GM12874 (cell line): Measurements from ENCODE around the gene PSMC4.

Experiments used
- CTCF ChIP-seq: IDR thresholded peaks from 2 replicates; pipeline ENCODE4 v1.5.1; 2011; ENCODE audit warnings: low read depth, mild to moderate bottlenecking, control low read depth, low read length, moderate library complexity; ENCODE audit not compliant: insufficient read depth

PSMC4 gene

DNA sequence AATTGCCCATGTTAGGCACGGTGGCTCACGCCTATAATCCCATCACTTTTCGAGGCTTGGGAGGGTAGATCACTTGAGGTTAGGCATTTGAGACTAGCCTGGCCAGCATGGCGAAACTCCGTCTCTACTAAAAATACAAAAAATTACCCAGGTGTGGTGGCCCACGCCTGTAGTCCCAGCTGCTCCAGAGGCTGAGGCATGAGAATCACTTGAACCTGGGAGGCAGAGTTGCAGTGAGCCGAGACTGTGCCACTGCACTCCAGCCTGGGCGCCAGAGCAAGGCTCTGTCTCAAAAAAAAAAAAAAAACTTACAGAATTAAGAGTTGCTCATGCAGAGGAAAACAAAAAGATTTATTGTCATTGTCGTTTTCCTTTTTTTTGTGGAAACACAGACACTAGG, 3.4 kb upstream of the PSMC4 start:
- no peak for TF ChIP-seq CTCF

DNA sequence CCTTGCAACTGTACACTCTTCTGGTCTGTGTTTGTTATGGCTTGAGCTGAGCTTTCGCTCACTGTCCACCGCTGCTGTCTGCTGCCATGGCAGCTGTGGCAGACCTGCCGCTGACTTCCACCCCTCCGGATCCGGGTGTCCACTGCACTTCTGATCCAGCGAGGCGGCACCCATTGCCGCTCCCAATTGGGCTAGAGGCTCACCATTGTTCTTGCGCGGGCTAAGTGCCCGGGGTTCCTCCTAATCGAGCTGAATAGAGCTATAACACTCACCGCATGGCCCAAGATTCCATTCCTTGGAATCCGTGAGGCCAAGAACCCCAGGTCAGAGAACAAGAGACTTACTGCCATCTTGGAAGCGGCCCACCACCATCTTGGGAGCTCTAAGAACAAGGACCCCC, 2.2 kb upstream of the PSMC4 start:
- no peak for TF ChIP-seq CTCF

DNA sequence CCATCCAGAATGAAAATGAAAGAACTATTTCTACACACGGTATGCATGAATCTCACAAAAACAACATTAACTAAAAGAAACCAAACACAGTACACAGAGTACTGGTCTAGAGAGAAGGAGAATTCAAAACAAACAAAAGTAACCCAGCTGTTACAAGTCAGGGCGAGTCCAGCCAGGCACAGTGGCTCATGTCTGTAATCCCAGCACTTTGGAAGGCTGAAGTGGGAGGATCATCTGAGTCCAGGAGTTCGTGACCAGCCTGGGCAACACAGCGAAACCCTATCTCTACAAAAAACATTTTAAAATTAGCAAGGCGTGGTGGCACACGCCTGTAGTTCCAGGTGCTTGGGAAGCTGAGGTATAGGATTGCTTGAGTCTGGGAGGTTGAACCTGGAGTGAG, 1.7 kb upstream of the PSMC4 start:
- no peak for TF ChIP-seq CTCF

- TF ChIP-seq CTCF, result no peak
Observed at GRCh38 chr19:39969681-39970424, 1.1 kb upstream of the PSMC4 start.

- TF ChIP-seq CTCF, result no peak
Observed at GRCh38 chr19:39970425-39970674, 615 bp upstream of the PSMC4 start.

GRCh38 chr19:39971380-39972035, 543 bp downstream of the PSMC4 start:
- no peak for TF ChIP-seq CTCF

DNA sequence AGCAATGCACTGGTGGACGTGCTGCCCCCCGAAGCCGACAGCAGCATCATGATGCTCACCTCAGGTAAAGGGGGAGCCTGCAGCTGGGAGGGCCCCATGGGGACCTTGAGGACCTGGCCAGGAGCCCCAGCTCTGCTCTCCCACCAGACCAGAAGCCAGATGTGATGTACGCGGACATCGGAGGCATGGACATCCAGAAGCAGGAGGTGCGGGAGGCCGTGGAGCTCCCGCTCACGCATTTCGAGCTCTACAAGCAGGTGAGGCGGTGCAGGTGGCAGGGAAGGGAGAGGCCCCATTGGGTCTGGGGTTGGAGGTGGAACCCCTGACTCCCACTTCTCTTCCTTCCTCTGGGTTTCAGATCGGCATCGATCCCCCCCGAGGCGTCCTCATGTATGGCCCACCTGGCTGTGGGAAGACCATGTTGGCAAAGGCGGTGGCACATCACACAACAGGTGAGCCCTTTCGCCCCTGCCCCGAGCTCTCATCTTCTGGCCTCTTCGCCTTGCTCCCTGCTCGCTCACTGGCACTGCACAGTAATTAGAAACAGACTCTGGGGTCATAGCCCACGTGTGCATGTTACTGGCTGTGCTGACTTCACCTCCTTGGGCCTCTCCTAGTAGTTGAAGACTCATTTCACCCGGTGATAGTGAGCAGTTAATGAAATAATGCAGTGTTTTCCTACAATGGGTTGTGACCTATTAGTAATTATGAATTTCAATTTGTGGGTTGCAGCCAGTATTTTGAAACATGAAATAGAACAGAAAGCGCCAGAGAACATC, 3.6 kb downstream of the PSMC4 start:
- TF ChIP-seq CTCF, result no peak
